K562 (cell line): Measurements from ENCODE around the gene LRFN4. TPM values are rescaled to one million over a fixed set of nuclear protein-coding genes. Genes with fewer than 3 reads are reported as not detected.

ENCODE experiments used
- CHD4 ChIP-seq: fragments of 200-600 bp; sonication (generic); IDR thresholded peaks from 3 replicates; pipeline ENCODE4 v1.6.1; 2012; ENCODE audit warnings: low read depth, mild to moderate bottlenecking, mixed read lengths, low read length, inconsistent platforms; ENCODE audit not compliant: insufficient read depth, insufficient replicate concordance, poor library complexity, severe bottlenecking
- ESRRA ChIP-seq: fragments of 450-650 bp; IDR thresholded peaks from 2 replicates; pipeline ENCODE4 v1.6.1; 2014; ENCODE audit warnings: low read depth, mild to moderate bottlenecking, moderate library complexity, borderline replicate concordance
- GABPA ChIP-seq: fragments of 200-800 bp; sonication (Bioruptor generic); conservative IDR thresholded peaks from 2 replicates; pipeline ENCODE4 v1.6.1; 2016; ENCODE audit warnings: low read depth, missing genetic modification characterization, missing compliant biosample characterization
- KLF1 ChIP-seq: fragments of 450-650 bp; IDR thresholded peaks from 2 replicates; pipeline ENCODE4 v1.6.1; 2016; ENCODE audit warnings: missing genetic modification characterization, missing compliant biosample characterization
- KLF6 ChIP-seq: fragments of 250-450 bp; sonication (Bioruptor Pico); IDR thresholded peaks from 2 replicates; pipeline ENCODE4 v1.4.0; 2020; ENCODE audit warnings: mild to moderate bottlenecking, moderate library complexity, borderline replicate concordance
- PHF20 ChIP-seq: fragments of 450-650 bp; IDR thresholded peaks from 2 replicates; pipeline ENCODE4 v1.6.1; 2018; ENCODE audit not compliant: partially characterized antibody
- RERE ChIP-seq: sonication (generic); formaldehyde crosslinking; IDR thresholded peaks from 2 replicates; pipeline ENCODE4 v1.8.0; 2023; ENCODE audit warnings: missing genetic modification reagents, mild to moderate bottlenecking, borderline replicate concordance
- SMARCE1 ChIP-seq: fragments of 450-650 bp; IDR thresholded peaks from 2 replicates; pipeline ENCODE4 v1.7.1; 2016; ENCODE audit warnings: mild to moderate bottlenecking
- TSC22D4 ChIP-seq: fragments of 450-650 bp; IDR thresholded peaks from 2 replicates; pipeline ENCODE4 v1.6.1; 2016; ENCODE audit warnings: missing genetic modification characterization, missing biosample characterization, control low read depth
- USF2 ChIP-seq: sonication (generic); formaldehyde crosslinking; IDR thresholded peaks from 2 replicates; pipeline ENCODE4 v1.5.0; 2020; ENCODE audit warnings: missing genetic modification reagents
- ZNF280B ChIP-seq: fragments of 250-450 bp; sonication (Bioruptor Pico); IDR thresholded peaks from 2 replicates; pipeline ENCODE4 v1.5.1; 2021; ENCODE audit warnings: mild to moderate bottlenecking
- ZNF551 ChIP-seq: fragments of 250-450 bp; sonication (Bioruptor Pico); IDR thresholded peaks from 2 replicates; pipeline ENCODE4 v1.5.0; 2021; ENCODE audit warnings: mild to moderate bottlenecking, moderate library complexity
- ZNF655 ChIP-seq: fragments of 250-450 bp; sonication (Bioruptor Pico); IDR thresholded peaks from 2 replicates; pipeline ENCODE4 v1.5.0; 2021
- ZNF780A ChIP-seq: fragments of 250-450 bp; sonication (Bioruptor Pico); IDR thresholded peaks from 2 replicates; pipeline ENCODE4 v1.5.0; 2021; ENCODE audit warnings: mild to moderate bottlenecking
- polyA plus RNA-seq, 8 experiments: library from polyadenylated mRNA; depleted of rRNA in 4 of 8; stranded (reverse) in 5 of 8; unstranded in 3 of 8; fragments of >200 nt; fragmentation: Nextera tagmentation in 2 of 8; fragmentation: Illumina TruSeq in 1 of 8; extraction: Ambion mirVana in 2 of 8; extraction: Trizol in 1 of 8; gene quantifications; 2 replicates each; pipeline versions ENCODE4 v1.2.1 to v1.2.3, GENCODE V29; 2011 to 2014; ENCODE audit warnings: inconsistent platforms in 1 of 8, missing spikeins in 1 of 8
- total RNA-seq, 7 experiments: library from RNA; depleted of rRNA in 6 of 7; stranded (reverse); fragments of >200 nt in 6 of 7; fragmentation: Illumina TruSeq in 2 of 7; extraction: Trizol in 2 of 7; gene quantifications; 2 replicates each; pipeline versions ENCODE4 v1.2.1 to v1.2.3, GENCODE V29; 2011 to 2021; ENCODE audit warnings: low replicate concordance in 1 of 7

LRFN4 gene
- total and polyA plus RNA-seq, 9 of the 15 experiments (the other 6 are each of a cell fraction or from before 2014, with no cell fraction given), result 0.10 to 60.1 (median 6.7) TPM

GRCh38 chr11:66868726-66869566 is 12.1 kb downstream of the LRFN4 start (continued):
- TF ChIP-seq PHF20, result peak; percentile 10
- no peak for TF ChIP-seq ZNF780A
- no peak for TF ChIP-seq SMARCE1
- no peak for TF ChIP-seq ZNF551 (CRISPR knock-in tag)
- no peak for TF ChIP-seq ZNF280B (CRISPR knock-in tag)
- TF ChIP-seq TSC22D4, result no peak
- no peak for TF ChIP-seq ESRRA
- TF ChIP-seq ZNF655 (CRISPR knock-in tag), result no peak
- no peak for TF ChIP-seq CHD4
- no peak for TF ChIP-seq KLF1 (tag)
- no peak for TF ChIP-seq KLF6 (CRISPR knock-in tag)
- no peak for TF ChIP-seq RERE
- TF ChIP-seq GABPA (tag), result no peak
- TF ChIP-seq USF2 (CRISPR knock-in tag), result peak; percentile 58
